Stromal cell of bone marrow (primary cell): ENCODE results near the gene COL17A1.

ENCODE experiments used
- DNase-seq: peaks from one replicate; pipeline ENCODE4 v3.0.0-alpha.2; 2012; ENCODE audit warnings: low read depth

COL17A1 gene

GRCh38 chr10:104096692-104097091 lies 11.0 kb upstream of the COL17A1 start:
- no peak for DNase-seq

- no peak for DNase-seq
Observed at GRCh38 chr10:104092749-104093148, 7.1 kb upstream of the COL17A1 start.

- no peak for DNase-seq
Observed at GRCh38 chr10:104090611-104091010, 4.9 kb upstream of the COL17A1 start.

GRCh38 chr10:104089621-104090020 lies 3.9 kb upstream of the COL17A1 start:
- no peak for DNase-seq

- DNase-seq, result no peak
Observed at GRCh38 chr10:104088239-104088638, 2.6 kb upstream of the COL17A1 start.

- no peak for DNase-seq
Observed at GRCh38 chr10:104084482-104085142, 1.1 kb downstream of the COL17A1 start.

GRCh38 chr10:104081998-104082397 lies 3.7 kb downstream of the COL17A1 start:
- no peak for DNase-seq

- DNase-seq, result no peak
Observed at GRCh38 chr10:104080762-104081161, 4.9 kb downstream of the COL17A1 start.

GRCh38 chr10:104077663-104078151 lies 8.0 kb downstream of the COL17A1 start:
- DNase-seq, result no peak

GRCh38 chr10:104077247-104077646 lies 8.4 kb downstream of the COL17A1 start:
- DNase-seq, result no peak

GRCh38 chr10:104076743-104077160 lies 8.9 kb downstream of the COL17A1 start:
- DNase-seq, result no peak

- DNase-seq, result no peak
Observed at GRCh38 chr10:104074505-104074904, 11.2 kb downstream of the COL17A1 start.

- no peak for DNase-seq
Observed at GRCh38 chr10:104072786-104073185, 12.9 kb downstream of the COL17A1 start.

- DNase-seq, result no peak
Observed at GRCh38 chr10:104069613-104070012, 16.1 kb downstream of the COL17A1 start.

GRCh38 chr10:104067525-104067924 lies 18.2 kb downstream of the COL17A1 start:
- DNase-seq, result no peak

- no peak for DNase-seq
Observed at GRCh38 chr10:104066945-104067344, 18.7 kb downstream of the COL17A1 start.

GRCh38 chr10:104065748-104066147 lies 19.9 kb downstream of the COL17A1 start:
- DNase-seq, result no peak

- no peak for DNase-seq
Observed at GRCh38 chr10:104061196-104061595, 24.5 kb downstream of the COL17A1 start.

- no peak for DNase-seq
Observed at GRCh38 chr10:104059364-104059763, 26.3 kb downstream of the COL17A1 start.

GRCh38 chr10:104057717-104058116 lies 28.0 kb downstream of the COL17A1 start:
- DNase-seq, result no peak

- no peak for DNase-seq
Observed at GRCh38 chr10:104056619-104057273, 28.9 kb downstream of the COL17A1 start.

GRCh38 chr10:104054430-104054829 lies 31.2 kb downstream of the COL17A1 start:
- DNase-seq, result peak; percentile 38

GRCh38 chr10:104053201-104053600 lies 32.5 kb downstream of the COL17A1 start:
- DNase-seq, result no peak

- DNase-seq, result no peak
Observed at GRCh38 chr10:104052431-104052830, 33.2 kb downstream of the COL17A1 start.
